ENCODE measurements around the gene ANAPC4. TPM values are rescaled to one million over a fixed set of nuclear protein-coding genes. Genes with fewer than 3 reads are reported as not detected.

Gene ANAPC4
- total and polyA plus RNA-seq, 2 of the 4 experiments (the other 2 are of a cell fraction): 12.4 to 18.3 TPM

DNA sequence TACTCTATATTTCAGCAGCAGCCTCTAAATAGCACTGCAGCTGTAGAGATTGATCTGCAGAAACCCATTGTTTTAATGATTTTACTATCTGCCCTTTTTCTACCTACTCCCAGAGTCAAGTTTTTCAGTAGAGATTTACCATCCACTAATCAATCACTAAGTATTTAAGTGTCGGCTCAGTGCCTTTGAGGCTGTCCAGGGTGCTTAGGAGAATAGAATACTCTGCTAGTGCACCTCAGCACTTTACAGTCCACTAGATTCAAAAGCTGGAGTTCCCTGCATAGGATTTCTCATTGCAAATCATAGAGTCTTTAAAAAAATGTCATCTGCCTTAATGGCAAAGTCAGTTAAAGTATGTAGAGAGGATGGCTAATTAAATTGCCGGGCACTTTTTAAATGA lies 29.6 kb upstream of the ANAPC4 start:
- H2BK20ac ChIP-seq (ENCODE audit: low read depth, low read length): no peak overlapping the region
- no peak overlapping the region for H2BK15ac ChIP-seq (ENCODE audit: low read depth, low read length)
- no peak overlapping the region for H4K5ac ChIP-seq (ENCODE audit: low read depth, low read length)
- CTCF ChIA-PET: interaction anchor here (0.6 to 1.3 kb wide), 2 partner anchors 28 to 35 kb away, joined by 3 to 6 read pairs; partner anchors contain the start of gene ZCCHC4
- H3K4me2 ChIP-seq (ENCODE audit: low read depth, low read length): no peak overlapping the region
- no peaks in the 10 kb centered on the region for H3K9me3 ChIP-seq (ENCODE audit: control insufficient read depth, insufficient read depth, low read length)
- intact Hi-C loops (cut with micrococcal nuclease): no loop called here
- no peak overlapping the region for H3K18ac ChIP-seq (ENCODE audit: low read depth, low read length)
- H3K23ac ChIP-seq (ENCODE audit: low read depth, low read length): no peak overlapping the region
- no peak overlapping the region for H2BK120ac ChIP-seq (ENCODE audit: low read depth, low read length)
- no peaks in the 10 kb centered on the region; the same call in 1 of the 2 replicates for H3K9me1 ChIP-seq (ENCODE audit: insufficient read depth, low read length)
- no peak overlapping the region for H4K91ac ChIP-seq (ENCODE audit: insufficient read depth, low read depth, low read length)
- dilution Hi-C loops (cut with HindIII; ENCODE audit: low sequenced_read_pairs, unreplicated experiment): no loop called here
- no peak overlapping the region for H3K14ac ChIP-seq (replicated peaks; ENCODE audit: low read depth, low read length)
- no peak overlapping the region for H2BK5ac ChIP-seq (ENCODE audit: low read depth, low read length, poor library complexity, severe bottlenecking)
- H3K27ac ChIP-seq (ENCODE audit: insufficient read depth, low read length): no peak overlapping the region
- POLR2A ChIA-PET (ENCODE audit: unreplicated experiment): no interaction called here
- H3K4me3 ChIP-seq (ENCODE audit: insufficient read depth, low read depth, low read length): no peak overlapping the region
- DNase-seq: no peak
- no peak overlapping the region for H4K8ac ChIP-seq (ENCODE audit: low read depth in 2 of 2, low read length in 2 of 2)
- no peak for TF ChIP-seq FOS (IDR thresholded peaks at IDR 0.05; ENCODE audit: low read depth, low read length)
- no peak overlapping the region for H2AK9ac ChIP-seq (replicated peaks; ENCODE audit: low read depth, low read length, poor library complexity)
- H3K4ac ChIP-seq (ENCODE audit: low read depth, low read length): no peak overlapping the region
- WGBS, 2 experiments (ENCODE audit: extremely low coverage in 2 of 2, insufficient read length in 1 of 2): no CpG with 5 or more reads among the region's 2 CpGs
- no peak overlapping the region for H2AK5ac ChIP-seq (ENCODE audit: low read depth, low read length)
- H3K27me3 ChIP-seq (ENCODE audit: control insufficient read depth, insufficient read depth, low read length): no peaks in the 10 kb centered on the region
- H3K36me3 ChIP-seq (ENCODE audit: control insufficient read depth, insufficient read depth, low read length): 0 out of 2 replicates have a peak, but pooled peaks cover 2% of the 10 kb centered on the region
- peaks cover 0 to 2% of the 10 kb centered on the region in 2 experiments; a peak in 3 of 4 replicates for H3K79me1 ChIP-seq (ENCODE audit: low read depth in 1 of 2, low read length in 2 of 2)
- no peak for ATAC-seq (ENCODE audit: low read depth)
- no TSS peak for BruUV-seq (replicated peaks)
- H4K20me1 ChIP-seq (ENCODE audit: insufficient read depth, low read length): no peaks in the 10 kb centered on the region
- H3K9ac ChIP-seq (ENCODE audit: low read depth, low read length): no peak overlapping the region
- no peak overlapping the region for H2AFZ ChIP-seq (replicated peaks; ENCODE audit: low read length, poor library complexity)
- in situ Hi-C loops (cut with MboI; ENCODE audit: low sequenced_read_pairs): no loop called here
- no peak overlapping the region for H3K56ac ChIP-seq (ENCODE audit: extremely low read depth, insufficient read depth, low read length)
- H3K4me1 ChIP-seq (ENCODE audit: control insufficient read depth, insufficient read depth, low read length): peaks cover 4% of the 10 kb centered on the region; the same call in 1 of the 2 replicates
